ENCODE measurements around the gene PTPRG. TPM values are rescaled to one million over a fixed set of nuclear protein-coding genes. Genes with fewer than 3 reads are reported as not detected.

Gene PTPRG
- total and polyA plus RNA-seq, 10 of the 15 experiments (the other 5 are each of a cell fraction or from before 2014, with no cell fraction given) = 0.29 to 20.7 (median 1.4) TPM

GRCh38 chr3:61808999-61809398 is 247.6 kb downstream of the PTPRG start (continued):
- TF ChIP-seq, protein P1, sequence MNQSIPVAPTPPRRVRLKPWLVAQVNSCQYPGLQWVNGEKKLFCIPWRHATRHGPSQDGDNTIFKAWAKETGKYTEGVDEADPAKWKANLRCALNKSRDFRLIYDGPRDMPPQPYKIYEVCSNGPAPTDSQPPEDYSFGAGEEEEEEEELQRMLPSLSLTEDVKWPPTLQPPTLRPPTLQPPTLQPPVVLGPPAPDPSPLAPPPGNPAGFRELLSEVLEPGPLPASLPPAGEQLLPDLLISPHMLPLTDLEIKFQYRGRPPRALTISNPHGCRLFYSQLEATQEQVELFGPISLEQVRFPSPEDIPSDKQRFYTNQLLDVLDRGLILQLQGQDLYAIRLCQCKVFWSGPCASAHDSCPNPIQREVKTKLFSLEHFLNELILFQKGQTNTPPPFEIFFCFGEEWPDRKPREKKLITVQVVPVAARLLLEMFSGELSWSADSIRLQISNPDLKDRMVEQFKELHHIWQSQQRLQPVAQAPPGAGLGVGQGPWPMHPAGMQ (IDR thresholded peaks at IDR 0.05; ENCODE audit: borderline replicate concordance) = no peak
- TF ChIP-seq RAD51 (IDR thresholded peaks at IDR 0.05) = no peak
- no peak for TF ChIP-seq NFYA (IDR thresholded peaks at IDR 0.05; ENCODE audit: borderline replicate concordance, low read depth, low read length)
- no peak for TF ChIP-seq MEF2B (IDR thresholded peaks at IDR 0.05; ENCODE audit: partially characterized antibody, poor library complexity, severe bottlenecking)
- TF ChIP-seq SUZ12 (IDR thresholded peaks at IDR 0.05; ENCODE audit: unreplicated experiment) = no peak

DNA sequence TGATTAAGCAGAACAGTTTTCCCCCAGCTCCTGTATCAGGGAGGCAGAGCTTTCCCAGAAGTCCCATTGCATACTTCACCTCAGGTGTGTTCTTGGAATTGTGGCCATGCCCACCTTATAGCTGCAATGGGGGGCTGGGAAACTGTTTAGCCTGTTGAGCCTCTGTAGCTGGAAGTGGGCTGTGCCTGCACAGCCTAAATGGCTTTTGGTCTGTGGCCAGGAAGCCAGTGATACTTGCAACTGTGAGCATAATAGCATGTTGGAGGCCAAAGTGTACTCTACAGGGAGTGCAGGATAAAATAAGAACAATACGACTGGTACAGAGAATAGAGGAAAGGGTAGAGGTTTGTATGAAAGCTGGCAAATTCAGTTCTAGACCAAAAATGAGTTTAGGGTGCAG is 248.5 kb downstream of the PTPRG start:
- CTCF ChIA-PET = interaction anchor here (0.6 to 1.2 kb wide), 3 partner anchors 9 to 257 kb away, joined by 3 to 4 read pairs (median 3); no protein-coding TSS in a partner anchor
- BruUV-seq (replicated peaks) = no TSS peak
- Histone ChIP-seq H3K9me3 (replicated peaks; ENCODE audit: control insufficient read depth, insufficient read depth, low read length) (no peaks in the 10 kb centered on the region), H3K36me3 (ENCODE audit: control insufficient read depth in 2 of 2, insufficient read depth in 2 of 2, low read length in 1 of 2) (no peaks in the 10 kb centered on the region), H3K27me3 (replicated peaks in 1 of 2; ENCODE audit: control insufficient read depth in 2 of 2, insufficient read depth in 2 of 2, low read length in 1 of 2) (no peaks in the 10 kb centered on the region), H3K4me3 (no peak overlapping the region), H3K9ac (ENCODE audit: control insufficient read depth, insufficient read depth, low read length) (no peak overlapping the region), H3K4me2 (ENCODE audit: control insufficient read depth, insufficient read depth) (no peak overlapping the region), H3K4me1 (ENCODE audit: control insufficient read depth, insufficient read depth, low read length) (no peaks in the 10 kb centered on the region), H3K79me2 (ENCODE audit: control insufficient read depth, insufficient read depth, low read length) (no peaks in the 10 kb centered on the region), H4K20me1 (ENCODE audit: control insufficient read depth, insufficient read depth) (no peaks in the 10 kb centered on the region), H2AFZ (ENCODE audit: control insufficient read depth, low read depth, low read length) (no peak overlapping the region), H3K27ac (ENCODE audit: control insufficient read depth, insufficient read depth) (no peak overlapping the region)
- TF ChIP-seq BACH1 (IDR thresholded peaks at IDR 0.05; ENCODE audit: borderline replicate concordance) = no peak
- WGBS (ENCODE audit: insufficient coverage, insufficient replicate concordance, low lambda C conversion rate, missing lambda C conversion rate) = 53% methylated on average over 1 of the region's 1 CpG
- RAD21 ChIA-PET (ENCODE audit: unreplicated experiment) = interaction anchor here (1.2 to 1.6 kb wide), 2 partner anchors 9 to 17 kb away, joined by 3 to 5 read pairs; no protein-coding TSS in a partner anchor
- ATAC-seq (no peak), DNase-seq (ENCODE audit: low read depth, low spot score) (no peak), FAIRE-seq (no peak)
- in situ Hi-C loops (cut with MboI) (no loop called here), intact Hi-C loops (cut with micrococcal nuclease; ENCODE audit: unreplicated experiment) (no loop called here)
- POLR2A ChIA-PET = interaction anchor here (0.7 kb wide), 1 partner anchor 122 kb away, joined by 3 read pairs; no protein-coding TSS in a partner anchor
- SMC1A ChIA-PET (ENCODE audit: uncharacterized antibody, unreplicated experiment) = interaction anchor here (0.8 to 3.6 kb wide), 12 partner anchors 10 to 378 kb away, joined by 3 to 14 read pairs (median 4); no protein-coding TSS in a partner anchor
